D721Med (cell line): ENCODE data around the gene C11orf68.

Source experiments
- DNase-seq: peaks from one replicate; pipeline ENCODE4 v3.0.0; 2011; ENCODE audit warnings: low spot score; ENCODE audit not compliant: insufficient read length
- FAIRE-seq: peaks from 2 replicates; lab custom pipeline; 2011; peaks lifted over from hg19 to GRCh38; lab: Jason Lieb, UNC
- TF ChIP-seq, protein P1 (sequence below): IDR thresholded peaks from 2 replicates; pipeline ENCODE4 v1.5.1; 2012; ENCODE audit warnings: mild to moderate bottlenecking, control low read depth; ENCODE audit not compliant: insufficient read depth; ENCODE audit errors: missing control alignments

Gene C11orf68

DNA sequence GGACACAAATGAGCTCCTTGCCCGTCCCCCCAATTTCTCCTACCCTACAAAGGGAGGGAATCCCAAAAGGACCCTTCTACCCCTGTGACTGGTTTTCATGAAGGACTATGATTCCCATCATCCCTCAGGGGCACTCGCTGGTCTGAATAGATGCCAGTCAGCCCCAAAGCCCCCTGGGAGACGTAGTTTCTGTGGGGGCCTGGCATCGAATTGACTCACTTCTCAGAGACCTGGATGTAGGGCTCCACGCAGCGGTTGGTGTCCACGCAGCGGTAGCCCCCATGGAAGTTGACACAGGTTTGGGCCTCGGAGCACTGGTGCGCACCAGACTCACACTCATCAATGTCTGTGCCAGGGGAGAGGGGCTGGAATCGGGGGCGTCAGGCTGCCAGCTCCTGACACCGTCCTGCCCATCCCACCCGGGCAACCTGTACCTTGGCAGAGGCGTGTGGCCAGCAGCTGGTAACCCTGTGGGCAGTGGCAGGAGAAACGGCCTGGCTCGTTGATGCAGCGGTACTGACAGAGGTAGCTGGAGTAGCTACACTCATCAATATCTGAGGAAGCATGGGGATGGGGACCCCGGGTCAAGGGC, 50.7 kb downstream of the C11orf68 start:
- no peak for DNase-seq
- TF ChIP-seq, protein P1, sequence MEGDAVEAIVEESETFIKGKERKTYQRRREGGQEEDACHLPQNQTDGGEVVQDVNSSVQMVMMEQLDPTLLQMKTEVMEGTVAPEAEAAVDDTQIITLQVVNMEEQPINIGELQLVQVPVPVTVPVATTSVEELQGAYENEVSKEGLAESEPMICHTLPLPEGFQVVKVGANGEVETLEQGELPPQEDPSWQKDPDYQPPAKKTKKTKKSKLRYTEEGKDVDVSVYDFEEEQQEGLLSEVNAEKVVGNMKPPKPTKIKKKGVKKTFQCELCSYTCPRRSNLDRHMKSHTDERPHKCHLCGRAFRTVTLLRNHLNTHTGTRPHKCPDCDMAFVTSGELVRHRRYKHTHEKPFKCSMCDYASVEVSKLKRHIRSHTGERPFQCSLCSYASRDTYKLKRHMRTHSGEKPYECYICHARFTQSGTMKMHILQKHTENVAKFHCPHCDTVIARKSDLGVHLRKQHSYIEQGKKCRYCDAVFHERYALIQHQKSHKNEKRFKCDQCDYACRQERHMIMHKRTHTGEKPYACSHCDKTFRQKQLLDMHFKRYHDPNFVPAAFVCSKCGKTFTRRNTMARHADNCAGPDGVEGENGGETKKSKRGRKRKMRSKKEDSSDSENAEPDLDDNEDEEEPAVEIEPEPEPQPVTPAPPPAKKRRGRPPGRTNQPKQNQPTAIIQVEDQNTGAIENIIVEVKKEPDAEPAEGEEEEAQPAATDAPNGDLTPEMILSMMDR, result no peak
- no peak for FAIRE-seq

- no peak for FAIRE-seq
Observed at GRCh38 chr11:65867284-65868071, 51.4 kb downstream of the C11orf68 start.

More at GRCh38 chr11:65867284-65868071, 51.4 kb downstream of the C11orf68 start:
- TF ChIP-seq, protein P1, result no peak
- no peak for DNase-seq
